ENCODE results near the gene PLEKHN1. TPM values are rescaled to one million over a fixed set of nuclear protein-coding genes. Genes with fewer than 3 reads are reported as not detected.

The PLEKHN1 gene
- total RNA-seq, 4 donors from 2014 or later, result 0.17 to 0.50 (median 0.19) TPM; not detected in 1

DNA sequence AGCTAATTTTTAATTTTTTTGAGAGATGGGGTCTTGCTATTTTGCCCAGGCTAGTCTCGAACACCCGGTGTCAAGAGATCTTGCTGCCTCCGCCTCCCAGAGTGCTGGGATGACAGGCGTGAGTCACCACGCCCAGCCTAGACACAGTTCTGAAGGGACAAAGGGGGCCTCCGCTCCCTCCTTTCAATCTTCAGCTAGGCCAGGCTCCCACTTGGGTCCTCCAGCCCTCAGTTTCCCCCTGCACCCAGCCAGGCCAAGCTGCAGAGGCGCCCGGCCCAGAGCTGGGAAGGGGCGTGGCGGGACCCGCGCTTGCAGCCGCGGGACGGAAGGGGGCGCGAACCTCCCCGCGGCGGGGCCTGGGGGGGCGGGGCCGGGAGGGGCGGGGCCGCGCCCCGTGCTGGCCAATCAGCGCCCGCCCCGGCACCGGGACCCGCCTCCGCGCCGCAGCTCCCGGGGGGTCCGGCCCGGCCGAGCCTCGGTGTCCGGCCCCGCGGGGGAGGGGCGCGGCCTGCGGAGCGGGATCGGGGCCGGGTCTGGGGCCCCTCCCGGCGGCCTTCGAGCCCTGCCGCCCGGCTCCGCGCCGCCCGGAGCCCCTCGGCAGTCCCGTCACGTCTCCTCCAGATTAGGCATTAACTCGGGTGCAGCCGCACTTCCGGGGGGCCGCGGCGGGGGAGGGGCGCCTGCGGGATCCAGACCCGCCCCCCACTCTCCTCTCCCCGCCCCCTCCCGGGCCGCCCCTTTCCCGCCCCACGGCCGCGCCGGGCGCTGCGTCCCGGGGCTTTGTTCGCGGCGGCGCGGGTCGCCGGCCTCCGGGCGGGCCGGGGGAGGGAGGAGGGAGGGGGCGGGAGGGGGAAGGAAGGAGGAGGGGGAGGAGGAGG is 53.1 kb downstream of the PLEKHN1 start:
- no peak for TF ChIP-seq POLR2AphosphoS5 (IDR thresholded peaks at IDR 0.05)
- TF ChIP-seq EP300 (IDR thresholded peaks at IDR 0.05), result no peak
- no peak for TF ChIP-seq POLR2A (IDR thresholded peaks at IDR 0.05; ENCODE audit: low read depth)
- TF ChIP-seq, protein P1, sequence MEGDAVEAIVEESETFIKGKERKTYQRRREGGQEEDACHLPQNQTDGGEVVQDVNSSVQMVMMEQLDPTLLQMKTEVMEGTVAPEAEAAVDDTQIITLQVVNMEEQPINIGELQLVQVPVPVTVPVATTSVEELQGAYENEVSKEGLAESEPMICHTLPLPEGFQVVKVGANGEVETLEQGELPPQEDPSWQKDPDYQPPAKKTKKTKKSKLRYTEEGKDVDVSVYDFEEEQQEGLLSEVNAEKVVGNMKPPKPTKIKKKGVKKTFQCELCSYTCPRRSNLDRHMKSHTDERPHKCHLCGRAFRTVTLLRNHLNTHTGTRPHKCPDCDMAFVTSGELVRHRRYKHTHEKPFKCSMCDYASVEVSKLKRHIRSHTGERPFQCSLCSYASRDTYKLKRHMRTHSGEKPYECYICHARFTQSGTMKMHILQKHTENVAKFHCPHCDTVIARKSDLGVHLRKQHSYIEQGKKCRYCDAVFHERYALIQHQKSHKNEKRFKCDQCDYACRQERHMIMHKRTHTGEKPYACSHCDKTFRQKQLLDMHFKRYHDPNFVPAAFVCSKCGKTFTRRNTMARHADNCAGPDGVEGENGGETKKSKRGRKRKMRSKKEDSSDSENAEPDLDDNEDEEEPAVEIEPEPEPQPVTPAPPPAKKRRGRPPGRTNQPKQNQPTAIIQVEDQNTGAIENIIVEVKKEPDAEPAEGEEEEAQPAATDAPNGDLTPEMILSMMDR (IDR thresholded peaks at IDR 0.05), result peak; percentile 55 to 75 (median 64)
- Histone ChIP-seq H3K4me1 (peaks cover 27 to 62% (median 44%) of the 10 kb centered on the region in 4 donors), H3K36me3 (no peaks in the 10 kb centered on the region), H3K27me3 (no peaks in the 10 kb centered on the region), H3K9me3 (no peaks in the 10 kb centered on the region), H3K4me3 (peak overlapping the region; percentile 80 to 90 (median 84)), H3K27ac (replicated peaks in 1 of 4) (peak overlapping the region; percentile 93 to 96 (median 96))
- intact Hi-C loops (cut with DNase I), result no loop called here
- 12% methylated on average over 9 of the region's 91 CpGs for WGBS
- no peak for DNase-seq (ENCODE audit: extremely low spot score)

DNA sequence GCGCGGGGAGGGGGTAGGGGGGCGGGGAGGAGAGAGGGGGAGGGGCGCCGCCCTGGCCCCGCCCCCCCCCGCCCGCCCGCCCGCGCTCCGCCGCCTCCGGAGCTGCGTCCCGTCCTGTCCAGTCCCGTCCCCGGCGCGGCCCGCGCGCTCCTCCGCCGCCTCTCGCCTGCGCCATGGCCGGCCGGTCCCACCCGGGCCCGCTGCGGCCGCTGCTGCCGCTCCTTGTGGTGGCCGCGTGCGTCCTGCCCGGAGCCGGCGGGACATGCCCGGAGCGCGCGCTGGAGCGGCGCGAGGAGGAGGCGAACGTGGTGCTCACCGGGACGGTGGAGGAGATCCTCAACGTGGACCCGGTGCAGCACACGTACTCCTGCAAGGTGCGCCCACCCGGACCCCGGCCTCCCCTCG is 53.7 kb downstream of the PLEKHN1 start, which contains the start of gene AGRN:
AGRN (plus strand) TSS at position 121 of the 405 bp plus-strand sequence; CDS start at position 174, 53 bp downstream.
- Histone ChIP-seq H3K4me1 (peaks cover 27 to 62% (median 44%) of the 10 kb centered on the region in 4 donors), H3K4me3 (peak within 1 kb of the TSS; percentile 80 to 90 (median 84)), H3K27ac (replicated peaks in 1 of 4) (peak within 1 kb of the TSS; percentile 93 to 96 (median 96)), H3K9me3 (no peaks in the 10 kb centered on the region), H3K36me3 (no peaks in the 10 kb centered on the region), H3K27me3 (no peaks in the 10 kb centered on the region)
- no peak for DNase-seq (ENCODE audit: extremely low spot score)
- TF ChIP-seq, protein P1 (IDR thresholded peaks at IDR 0.05), result no peak
- TF ChIP-seq POLR2AphosphoS5 (IDR thresholded peaks at IDR 0.05) (no peak), EP300 (IDR thresholded peaks at IDR 0.05) (no peak), POLR2A (IDR thresholded peaks at IDR 0.05; ENCODE audit: low read depth) (no peak)
- intact Hi-C loops (cut with DNase I), result no loop called here
- 0% methylated on average over 3 of the region's 58 CpGs for WGBS

DNA sequence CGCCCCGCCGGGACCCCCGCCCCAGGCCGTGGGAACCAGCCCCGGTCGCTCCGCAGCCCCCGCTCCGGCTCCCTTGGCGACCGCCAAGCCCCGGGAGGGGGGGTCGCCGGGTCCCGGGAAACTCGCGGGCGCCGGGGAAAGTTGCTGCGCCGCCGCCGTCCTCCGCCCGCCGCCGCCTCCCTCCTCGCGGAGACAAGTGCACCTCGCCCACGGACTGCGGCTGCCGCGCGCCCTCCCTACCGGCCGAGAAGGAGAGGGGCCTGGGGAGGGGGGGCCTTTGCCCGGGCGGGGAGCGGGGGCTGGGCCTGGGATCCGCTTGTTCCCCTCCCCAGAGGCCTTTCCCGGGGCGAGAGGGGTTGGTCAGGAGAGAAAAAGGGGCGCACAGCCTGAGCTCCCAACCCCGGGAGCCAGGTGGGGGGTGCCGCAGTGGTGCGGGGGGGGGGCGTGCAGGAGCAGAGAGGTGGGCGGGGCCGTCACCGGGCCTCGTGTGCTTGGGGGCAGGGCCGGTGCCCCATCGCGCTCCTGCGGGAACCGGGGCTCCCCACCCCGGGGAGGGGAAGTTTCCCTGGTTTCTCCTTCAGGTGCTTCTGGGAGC is 54.2 kb downstream of the PLEKHN1 start:
- TF ChIP-seq POLR2A (IDR thresholded peaks at IDR 0.05; ENCODE audit: low read depth) (no peak), POLR2AphosphoS5 (IDR thresholded peaks at IDR 0.05) (no peak), EP300 (IDR thresholded peaks at IDR 0.05) (no peak)
- TF ChIP-seq, protein P1 (IDR thresholded peaks at IDR 0.05), result no peak
- intact Hi-C loops (cut with DNase I), result no loop called here
- Histone ChIP-seq H3K27ac (replicated peaks in 1 of 4) (peak overlapping the region; percentile 93 to 96 (median 96)), H3K4me3 (peak overlapping the region; percentile 80 to 90 (median 84)), H3K36me3 (no peaks in the 10 kb centered on the region), H3K27me3 (no peaks in the 10 kb centered on the region), H3K9me3 (no peaks in the 10 kb centered on the region), H3K4me1 (peaks cover 28 to 62% (median 48%) of the 10 kb centered on the region in 4 donors)
- DNase-seq (ENCODE audit: extremely low spot score), result no peak
- WGBS, result 0% methylated on average over 4 of the region's 59 CpGs

DNA sequence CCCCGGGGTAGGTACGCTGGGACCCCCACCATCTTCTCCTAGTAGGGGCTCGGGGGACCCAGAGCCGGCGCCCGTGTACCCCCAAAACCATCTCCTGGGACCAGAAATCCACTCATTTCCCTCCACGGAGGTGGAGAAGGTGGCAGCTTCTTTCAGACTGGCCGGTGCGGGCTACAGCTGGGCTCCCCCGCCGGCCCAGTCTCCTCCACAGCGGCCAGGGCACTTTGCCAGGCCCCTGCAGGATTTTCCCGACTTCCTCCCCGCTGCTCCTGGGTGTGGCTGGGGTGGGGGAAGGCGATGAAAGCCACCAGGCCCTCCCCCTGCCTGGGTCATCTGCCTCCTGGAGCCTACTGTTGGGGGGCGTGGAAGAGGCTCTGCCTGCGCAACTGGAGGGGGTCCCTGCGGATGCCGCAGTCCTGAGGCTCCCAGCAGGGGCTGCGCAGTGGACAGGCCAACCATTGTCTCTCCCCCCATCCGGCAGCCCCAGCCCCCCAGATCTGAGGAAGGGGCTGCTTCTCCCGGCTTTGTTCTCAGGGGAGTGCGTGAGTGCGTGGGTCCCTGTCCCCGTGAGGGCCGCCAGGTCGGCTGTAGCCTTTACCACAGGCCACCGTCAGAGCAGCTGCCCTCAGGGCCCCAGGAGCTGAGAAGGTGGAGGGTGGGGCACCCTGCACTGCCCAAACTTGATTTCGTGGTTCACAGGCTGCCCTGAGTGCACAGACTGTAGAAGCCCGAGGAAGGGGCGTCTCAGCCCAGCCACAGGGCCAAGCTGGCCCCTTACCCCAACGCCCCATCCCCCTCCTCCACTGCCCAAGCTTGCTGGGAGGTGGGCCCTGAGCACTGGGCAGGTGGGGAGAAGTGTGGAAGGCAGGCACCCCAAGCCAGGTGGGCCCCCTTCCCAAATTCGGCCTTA is 55.0 kb downstream of the PLEKHN1 start:
- Histone ChIP-seq H3K27ac (replicated peaks in 1 of 4) (peak overlapping the region in 1 of 4 donors; percentile 95), H3K36me3 (no peaks in the 10 kb centered on the region), H3K9me3 (no peaks in the 10 kb centered on the region), H3K4me1 (peaks cover 31 to 67% (median 54%) of the 10 kb centered on the region in 4 donors), H3K4me3 (peak overlapping the region; percentile 80 to 90 (median 84)), H3K27me3 (no peaks in the 10 kb centered on the region)
- TF ChIP-seq POLR2AphosphoS5 (IDR thresholded peaks at IDR 0.05), result peak in 1 of 2 donors; percentile 26
- TF ChIP-seq, protein P1 (IDR thresholded peaks at IDR 0.05), result no peak
- no peak for TF ChIP-seq POLR2A (IDR thresholded peaks at IDR 0.05; ENCODE audit: low read depth)
- no peak for TF ChIP-seq EP300 (IDR thresholded peaks at IDR 0.05)
- 68% methylated on average over 5 of the region's 33 CpGs for WGBS
- intact Hi-C loops (cut with DNase I), result no loop called here
- no peak for DNase-seq (ENCODE audit: extremely low spot score)
